Measurements from ENCODE around the gene RPA3.
A peak's percentile ranks its signal among the peaks of the same experiment; 100 is the strongest.

Gene RPA3

GRCh38 chr7:7732621-7733281 lies 14.3 kb upstream of the RPA3 start:
- Histone ChIP-seq H3K23ac (ENCODE audit: low read depth, low read length, poor library complexity) (no peak overlapping the region), H3K4me2 (ENCODE audit: insufficient read depth, low read length, poor library complexity, severe bottlenecking) (no peak overlapping the region), H3K9ac (ENCODE audit: low read depth, low read length, poor library complexity) (no peak overlapping the region), H3K9me3 (replicated peaks in 1 of 2; ENCODE audit: control insufficient read depth in 2 of 2, insufficient read depth in 1 of 2, low read depth in 1 of 2, low read length in 2 of 2) (no peaks in the 10 kb centered on the region), H4K8ac (ENCODE audit: low read depth, low read length) (no peak overlapping the region), H3K14ac (ENCODE audit: low read length) (no peak overlapping the region), H3K36me3 (replicated peaks in 1 of 2; ENCODE audit: control insufficient read depth in 2 of 2, insufficient read depth in 2 of 2, low read length in 2 of 2) (no peaks in the 10 kb centered on the region), H2BK12ac (ENCODE audit: low read length) (no peak overlapping the region), H3K18ac (ENCODE audit: low read length) (no peak overlapping the region), H3K27ac (replicated peaks; ENCODE audit: low read length) (no peak overlapping the region), H3K4me1 (ENCODE audit: control insufficient read depth in 2 of 2, insufficient read depth in 1 of 2, low read depth in 1 of 2, low read length in 2 of 2) (peaks cover 9 to 20% of the 10 kb centered on the region in 2 donors), H2AK5ac (ENCODE audit: low read depth, low read length) (no peak overlapping the region), H2BK120ac (ENCODE audit: low read depth, low read length) (no peak overlapping the region), H3K27me3 (ENCODE audit: control insufficient read depth in 3 of 3, insufficient read depth in 3 of 3, low read depth in 1 of 3, low read length in 3 of 3) (no peaks in the 10 kb centered on the region), H4K91ac (ENCODE audit: low read depth, low read length, poor library complexity) (no peak overlapping the region), H2AFZ (ENCODE audit: low read length) (no peak overlapping the region), H2BK15ac (ENCODE audit: low read length) (no peak overlapping the region), H2BK5ac (ENCODE audit: low read length) (no peak overlapping the region), H3K4me3 (ENCODE audit: low read length in 2 of 2) (no peak overlapping the region), H3K4ac (ENCODE audit: low read length) (no peak overlapping the region), H3K79me1 (ENCODE audit: low read depth, low read length) (no peaks in the 10 kb centered on the region)
- WGBS, 2 donors (ENCODE audit: extremely low coverage in 2 of 2, insufficient read length in 2 of 2, insufficient replicate concordance in 1 of 2): no CpG with 5 or more reads among the region's 4 CpGs
- peak; percentile 14 for DNase-seq (ENCODE audit: low spot score)

DNA sequence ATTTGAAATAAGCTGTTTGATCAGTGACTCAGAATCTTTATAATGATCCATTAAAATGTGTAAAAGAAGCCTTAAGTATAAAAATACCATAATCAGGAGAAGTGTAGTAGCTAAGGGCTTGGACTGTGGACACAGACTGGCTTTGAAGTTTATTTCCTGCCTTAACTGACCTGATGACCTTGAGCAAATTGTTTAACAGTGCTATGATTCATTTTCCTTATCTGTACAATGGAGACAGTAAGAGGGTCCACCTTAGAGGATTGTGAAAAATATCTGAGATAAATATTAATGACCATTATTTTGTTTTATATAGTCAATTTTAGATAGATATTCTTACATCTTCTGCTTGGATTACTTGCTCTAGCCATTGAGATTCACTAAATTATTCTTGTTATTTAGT lies 13.3 kb upstream of the RPA3 start:
- H3K18ac ChIP-seq (ENCODE audit: low read length): no peak overlapping the region
- DNase-seq (ENCODE audit: low spot score): no peak
- no peak overlapping the region for H3K4ac ChIP-seq (ENCODE audit: low read length)
- H3K4me2 ChIP-seq (ENCODE audit: insufficient read depth, low read length, poor library complexity, severe bottlenecking): no peak overlapping the region
- H3K27me3 ChIP-seq (ENCODE audit: control insufficient read depth in 3 of 3, insufficient read depth in 3 of 3, low read depth in 1 of 3, low read length in 3 of 3): no peaks in the 10 kb centered on the region
- no peak overlapping the region for H3K27ac ChIP-seq (replicated peaks; ENCODE audit: low read length)
- no peak overlapping the region for H3K4me3 ChIP-seq (ENCODE audit: low read length in 2 of 2)
- H2BK5ac ChIP-seq (ENCODE audit: low read length): no peak overlapping the region
- no peak overlapping the region for H3K14ac ChIP-seq (ENCODE audit: low read length)
- no peak overlapping the region for H4K91ac ChIP-seq (ENCODE audit: low read depth, low read length, poor library complexity)
- peaks cover 4 to 12% of the 10 kb centered on the region in 2 donors for H3K4me1 ChIP-seq (ENCODE audit: control insufficient read depth in 2 of 2, insufficient read depth in 1 of 2, low read depth in 1 of 2, low read length in 2 of 2)
- no peak overlapping the region for H2AFZ ChIP-seq (ENCODE audit: low read length)
- H2AK5ac ChIP-seq (ENCODE audit: low read depth, low read length): no peak overlapping the region
- no peak overlapping the region for H2BK12ac ChIP-seq (ENCODE audit: low read length)
- H3K9ac ChIP-seq (ENCODE audit: low read depth, low read length, poor library complexity): no peak overlapping the region
- no peaks in the 10 kb centered on the region for H3K9me3 ChIP-seq (replicated peaks in 1 of 2; ENCODE audit: control insufficient read depth in 2 of 2, insufficient read depth in 1 of 2, low read depth in 1 of 2, low read length in 2 of 2)
- H3K79me1 ChIP-seq (ENCODE audit: low read depth, low read length): no peaks in the 10 kb centered on the region
- no peak overlapping the region for H4K8ac ChIP-seq (ENCODE audit: low read depth, low read length)
- no peak overlapping the region for H2BK15ac ChIP-seq (ENCODE audit: low read length)
- no peaks in the 10 kb centered on the region for H3K36me3 ChIP-seq (replicated peaks in 1 of 2; ENCODE audit: control insufficient read depth in 2 of 2, insufficient read depth in 2 of 2, low read length in 2 of 2)
- H2BK120ac ChIP-seq (ENCODE audit: low read depth, low read length): no peak overlapping the region
- H3K23ac ChIP-seq (ENCODE audit: low read depth, low read length, poor library complexity): no peak overlapping the region

GRCh38 chr7:7720750-7721621 lies 2.6 kb upstream of the RPA3 start:
- H3K23ac ChIP-seq (ENCODE audit: low read depth, low read length, poor library complexity): no peak overlapping the region
- no peak for DNase-seq (ENCODE audit: low spot score)
- H3K9me3 ChIP-seq (replicated peaks in 1 of 2; ENCODE audit: control insufficient read depth in 2 of 2, insufficient read depth in 1 of 2, low read depth in 1 of 2, low read length in 2 of 2): no peaks in the 10 kb centered on the region
- H3K4me1 ChIP-seq (ENCODE audit: control insufficient read depth in 2 of 2, insufficient read depth in 1 of 2, low read depth in 1 of 2, low read length in 2 of 2): peaks cover 1 to 3% of the 10 kb centered on the region in 2 donors
- no peak overlapping the region for H3K4ac ChIP-seq (ENCODE audit: low read length)
- H3K14ac ChIP-seq (ENCODE audit: low read length): no peak overlapping the region
- H4K91ac ChIP-seq (ENCODE audit: low read depth, low read length, poor library complexity): no peak overlapping the region
- no CpG with 5 or more reads among the region's 5 CpGs for WGBS, 2 donors (ENCODE audit: extremely low coverage in 2 of 2, insufficient read length in 2 of 2, insufficient replicate concordance in 1 of 2)
- no peak overlapping the region for H2BK15ac ChIP-seq (ENCODE audit: low read length)
- no peak overlapping the region for H3K18ac ChIP-seq (ENCODE audit: low read length)
- no peak overlapping the region for H4K8ac ChIP-seq (ENCODE audit: low read depth, low read length)
- no peak overlapping the region for H3K27ac ChIP-seq (replicated peaks; ENCODE audit: low read length)
- no peaks in the 10 kb centered on the region for H3K27me3 ChIP-seq (ENCODE audit: control insufficient read depth in 3 of 3, insufficient read depth in 3 of 3, low read depth in 1 of 3, low read length in 3 of 3)
- no peak overlapping the region for H3K9ac ChIP-seq (ENCODE audit: low read depth, low read length, poor library complexity)
- H3K79me1 ChIP-seq (ENCODE audit: low read depth, low read length): no peaks in the 10 kb centered on the region
- H3K4me2 ChIP-seq (ENCODE audit: insufficient read depth, low read length, poor library complexity, severe bottlenecking): no peak overlapping the region
- no peak overlapping the region for H2BK5ac ChIP-seq (ENCODE audit: low read length)
- no peak overlapping the region for H3K4me3 ChIP-seq (ENCODE audit: low read length in 2 of 2)
- no peak overlapping the region for H2AK5ac ChIP-seq (ENCODE audit: low read depth, low read length)
- H2BK120ac ChIP-seq (ENCODE audit: low read depth, low read length): no peak overlapping the region
- no peaks in the 10 kb centered on the region for H3K36me3 ChIP-seq (replicated peaks in 1 of 2; ENCODE audit: control insufficient read depth in 2 of 2, insufficient read depth in 2 of 2, low read length in 2 of 2)
- no peak overlapping the region for H2AFZ ChIP-seq (ENCODE audit: low read length)
- no peak overlapping the region for H2BK12ac ChIP-seq (ENCODE audit: low read length)

GRCh38 chr7:7720193-7720592 lies 1.8 kb upstream of the RPA3 start:
- no peak overlapping the region for H2AFZ ChIP-seq (ENCODE audit: low read length)
- no peak overlapping the region for H4K91ac ChIP-seq (ENCODE audit: low read depth, low read length, poor library complexity)
- no CpG with 5 or more reads among the region's 1 CpG for WGBS, 2 donors (ENCODE audit: extremely low coverage in 2 of 2, insufficient read length in 2 of 2, insufficient replicate concordance in 1 of 2)
- H2AK5ac ChIP-seq (ENCODE audit: low read depth, low read length): no peak overlapping the region
- H3K4me1 ChIP-seq (ENCODE audit: control insufficient read depth in 2 of 2, insufficient read depth in 1 of 2, low read depth in 1 of 2, low read length in 2 of 2): peaks cover 1 to 3% of the 10 kb centered on the region in 2 donors
- H2BK12ac ChIP-seq (ENCODE audit: low read length): no peak overlapping the region
- no peak overlapping the region for H3K14ac ChIP-seq (ENCODE audit: low read length)
- no peak overlapping the region for H2BK15ac ChIP-seq (ENCODE audit: low read length)
- H2BK120ac ChIP-seq (ENCODE audit: low read depth, low read length): no peak overlapping the region
- H3K27me3 ChIP-seq (ENCODE audit: control insufficient read depth in 3 of 3, insufficient read depth in 3 of 3, low read depth in 1 of 3, low read length in 3 of 3): no peaks in the 10 kb centered on the region
- no peaks in the 10 kb centered on the region for H3K9me3 ChIP-seq (replicated peaks in 1 of 2; ENCODE audit: control insufficient read depth in 2 of 2, insufficient read depth in 1 of 2, low read depth in 1 of 2, low read length in 2 of 2)
- H3K4me2 ChIP-seq (ENCODE audit: insufficient read depth, low read length, poor library complexity, severe bottlenecking): no peak overlapping the region
- H3K27ac ChIP-seq (replicated peaks; ENCODE audit: low read length): no peak overlapping the region
- DNase-seq (ENCODE audit: low spot score): no peak
- H3K36me3 ChIP-seq (replicated peaks in 1 of 2; ENCODE audit: control insufficient read depth in 2 of 2, insufficient read depth in 2 of 2, low read length in 2 of 2): no peaks in the 10 kb centered on the region
- no peak overlapping the region for H3K18ac ChIP-seq (ENCODE audit: low read length)
- H3K23ac ChIP-seq (ENCODE audit: low read depth, low read length, poor library complexity): no peak overlapping the region
- H3K9ac ChIP-seq (ENCODE audit: low read depth, low read length, poor library complexity): no peak overlapping the region
- no peaks in the 10 kb centered on the region for H3K79me1 ChIP-seq (ENCODE audit: low read depth, low read length)
- no peak overlapping the region for H2BK5ac ChIP-seq (ENCODE audit: low read length)
- H3K4ac ChIP-seq (ENCODE audit: low read length): no peak overlapping the region
- no peak overlapping the region for H3K4me3 ChIP-seq (ENCODE audit: low read length in 2 of 2)
- no peak overlapping the region for H4K8ac ChIP-seq (ENCODE audit: low read depth, low read length)

All from neuronal stem cell (in vitro differentiated cells).